Heart left ventricle (tissue), 16 donors: ENCODE data around the gene USP7. TPM values are rescaled to one million over a fixed set of nuclear protein-coding genes. Genes with fewer than 3 reads are reported as not detected.
A peak's percentile ranks its signal among the peaks of the same experiment; 100 is the strongest.

Experiments used
- ATAC-seq, 4 donors: fragments of 200-7000 bp; cut with Tn5 transposase; one replicate each; pipeline ENCODE4 v1.9.1; 2020 to 2022; ENCODE audit warnings: moderate library complexity in 4 of 4, mild to moderate bottlenecking in 3 of 4, moderate number of reproducible peaks in 1 of 4
- DNase-seq, 5 donors: peaks; one replicate each; pipeline ENCODE4 v3.0.0-alpha.2; 2020
- H3K27ac ChIP-seq, 12 donors: fragments of 200-600 bp; sonication (generic) in 4 of 12; one replicate each; pipeline versions ENCODE4 v1.5.0 to v1.8.0; 2016 to 2022; ENCODE audit warnings: mild to moderate bottlenecking in 2 of 12
- H3K27me3 ChIP-seq, 9 donors: fragments of 200-600 bp; sonication (generic) in 2 of 9; one replicate each; pipeline versions ENCODE4 v1.5.1 to v1.8.0; 2016 to 2022; ENCODE audit warnings: mild to moderate bottlenecking in 3 of 9
- H3K36me3 ChIP-seq, 9 donors: fragments of 200-600 bp; sonication (generic) in 2 of 9; one replicate each; pipeline versions ENCODE4 v1.5.0 to v1.8.0; 2018 to 2022; ENCODE audit warnings: mild to moderate bottlenecking in 2 of 9
- H3K4me1 ChIP-seq, 12 donors: fragments of 200-600 bp; sonication (generic) in 4 of 12; one replicate each; pipeline versions ENCODE4 v1.5.0 to v1.8.0; 2016 to 2022; ENCODE audit warnings: mild to moderate bottlenecking in 3 of 12
- H3K4me3 ChIP-seq, 12 donors: fragments of 200-600 bp; sonication (generic) in 4 of 12; one replicate each; pipeline versions ENCODE4 v1.5.0 to v1.8.0; 2017 to 2022; ENCODE audit warnings: mild to moderate bottlenecking in 9 of 12, moderate library complexity in 4 of 12
- H3K9me3 ChIP-seq, 12 donors: fragments of 200-600 bp; sonication (generic) in 4 of 12; one replicate each; pipeline versions ENCODE4 v1.5.0 to v1.8.0; 2016 to 2022; ENCODE audit warnings: mild to moderate bottlenecking in 1 of 12
- CTCF ChIP-seq, 12 donors: fragments of 200-600 bp; sonication (generic) in 4 of 12; IDR thresholded peaks; one replicate each; pipeline versions ENCODE4 v1.5.0 to v1.8.0; 2018 to 2022; ENCODE audit warnings: antibody characterized with exemption in 12 of 12, mild to moderate bottlenecking in 5 of 12
- POLR2A ChIP-seq, 2 donors: fragments of 450-650 bp; IDR thresholded peaks; one replicate each; pipeline ENCODE4 v1.6.1; 2017; ENCODE audit warnings: antibody characterized with exemption in 2 of 2, mild to moderate bottlenecking in 2 of 2, moderate library complexity in 2 of 2
- WGBS, 4 donors: extraction: QIAGEN DNeasy Blood & Tissue Kit in 2 of 4; methylation state at CpG; one replicate each; pipeline versions ENCODE4 v1.1.5 to v1.1.7; 2013 to 2018; 5-methylcytosine and 5-hydroxymethylcytosine counted together
- intact Hi-C, 10 donors: fragments of 100-400 bp; cut with DNase I; formaldehyde crosslinking; loops; one replicate each; pipeline versions ENCODE4 v1.11.1 to v1.14.2; 2022
- long read RNA-seq, 3 donors: library from polyadenylated mRNA; unstranded; transcript quantifications; one replicate each; pipeline ENCODE4 v2.0.0, GENCODE V29; 2020 to 2021
- polyA plus RNA-seq, 2 donors: library from polyadenylated mRNA; stranded (reverse); fragments of 200-250 nt; gene quantifications; one replicate each; pipeline ENCODE4 v1.2.3, GENCODE V29; 2013
- total RNA-seq, 9 donors: library from RNA; depleted of rRNA in 2 of 9; stranded (reverse); fragments of >200 nt in 2 of 9; fragmentation: NEBNext Ultra II Directional in 3 of 9; extraction: Animal tissue kit (Norgen Biotek cat#: 25700) in 3 of 9; gene quantifications; one replicate each; pipeline versions ENCODE4 v1.1.0 to v1.2.4, GENCODE V29; 2016 to 2023
- donor health status: ischemic (EF 13 %, LVEDD 7.1; RV severe dilation, severe dysfunction).
- donor health status: healthy with polysubstance abuse.
- donor health status: DM: no; HTN: yes; CAD: no.
- donor health status: DM: no; HTN: no; CAD: no.
- donor health status: ischemic (EF 25% LVEDD 6.9; RV normal size, moderate dysfunction).
- donor health status: ischemic (EF 25% LVEDD 5.7; RV mildly dilated, moderate dysfunction).
- donor health status: healthy.
- donor health status: DM: yes; HTN: yes; CAD: no.
- donor health status: ischemic (EF 35%, LVEDD 5.7; RV mildly dilated, moderate dysfunction).
- donor health status: nonischemic (EF 11% LVEDD 7.7; RV severe dilation, severe dysfunction).
- donor health status: DM: yes; HTN: yes; CAD: no.
- donor health status: PGD.
- donor health status: ischemic (EF 29% LVEDD 5.4; RV normal size, mild dysfunction).
- donor health status: nonischemic (EF 23%, LVEDD 6.1; RV moderate dilation, normal function).

The USP7 gene
- 10 to 100 TPM; 49.5 to 86.5 (median 68.1) TPM for total RNA-seq
- 10 to 100 TPM; 20.3 to 38.0 TPM for polyA plus RNA-seq
- long read RNA-seq, donor 1, full-length matches to known transcripts, result 50 of 91 reads
- long read RNA-seq, donor 1, partial matches to known transcripts, result 32 of 91 reads
- long read RNA-seq, donor 1, other reads (novel, unspliced or antisense), result 9 of 91 reads
- long read RNA-seq, donor 2, full-length matches to known transcripts, result 2 of 15 reads
- long read RNA-seq, donor 2, partial matches to known transcripts, result 12 of 15 reads
- long read RNA-seq, donor 2, other reads (novel, unspliced or antisense), result 1 of 15 reads
- long read RNA-seq, donor 3, full-length matches to known transcripts, result 76 of 115 reads
- long read RNA-seq, donor 3, partial matches to known transcripts, result 32 of 115 reads
- long read RNA-seq, donor 3, other reads (novel, unspliced or antisense), result 7 of 115 reads

GRCh38 chr16:8963821-8964441 is at the start of gene USP7:
Gene USP7, minus strand, starts transcription at chr16:8963906. Its CDS starts 621 bp downstream, at chr16:8963285.
- ATAC-seq, result peak; percentile 85 to 97 (median 96)
- intact Hi-C loops, result loop anchor here in 3 of 10 donors (5.0 to 10.0 kb wide), 5 partner anchors 37 to 342 kb away; partner anchors contain the start of genes HAPSTR1 (in 3 of the 3) and METTL22 (in 1 of the 3)

GRCh38 chr16:9013508-9013864 is 49.8 kb upstream of the USP7 start:
- DNase-seq (no peak), ATAC-seq (no peak)
- no peak for TF ChIP-seq CTCF (IDR thresholded peaks at IDR 0.05)
- TF ChIP-seq POLR2A (IDR thresholded peaks at IDR 0.05), result no peak
- no peak overlapping the region for H3K27ac ChIP-seq
- H3K36me3 ChIP-seq, result no peaks in the 10 kb centered on the region
- H3K27me3 ChIP-seq, result peaks cover 0 to 12% (median 0%) of the 10 kb centered on the region in 9 donors
- H3K9me3 ChIP-seq, result peaks cover 0 to 11% (median 6%) of the 10 kb centered on the region in 12 donors
- H3K4me3 ChIP-seq, result no peak overlapping the region
- peaks cover 0 to 11% (median 5%) of the 10 kb centered on the region in 12 donors for H3K4me1 ChIP-seq
- 47 to 64% (median 57%) methylated on average over 7 of the region's 7 CpGs for WGBS, 4 donors
- intact Hi-C loops, result loop anchor here in 2 of 10 donors (5.0 to 10.0 kb wide), 3 partner anchors 119 to 439 kb away; no protein-coding TSS in a partner anchor

More at GRCh38 chr16:8963821-8964441, at the start of gene USP7:
- no peaks in the 10 kb centered on the region for H3K9me3 ChIP-seq
- DNase-seq, result peak; percentile 94 to 97 (median 95)
- peaks cover 0 to 49% (median 37%) of the 10 kb centered on the region in 12 donors for H3K4me1 ChIP-seq
- WGBS, 4 donors, result 0 to 1% (median 1%) methylated on average over 31 to 79 of the region's 79 CpGs
- TF ChIP-seq CTCF (IDR thresholded peaks at IDR 0.05) (no peak), POLR2A (IDR thresholded peaks at IDR 0.05) (no peak)
- peak within 1 kb of the TSS; percentile 63 to 95 (median 80) for H3K4me3 ChIP-seq
- H3K36me3 ChIP-seq, result no peaks in the 10 kb centered on the region
- no peaks in the 10 kb centered on the region for H3K27me3 ChIP-seq
- peak within 1 kb of the TSS; percentile 33 to 93 (median 82) for H3K27ac ChIP-seq

DNA sequence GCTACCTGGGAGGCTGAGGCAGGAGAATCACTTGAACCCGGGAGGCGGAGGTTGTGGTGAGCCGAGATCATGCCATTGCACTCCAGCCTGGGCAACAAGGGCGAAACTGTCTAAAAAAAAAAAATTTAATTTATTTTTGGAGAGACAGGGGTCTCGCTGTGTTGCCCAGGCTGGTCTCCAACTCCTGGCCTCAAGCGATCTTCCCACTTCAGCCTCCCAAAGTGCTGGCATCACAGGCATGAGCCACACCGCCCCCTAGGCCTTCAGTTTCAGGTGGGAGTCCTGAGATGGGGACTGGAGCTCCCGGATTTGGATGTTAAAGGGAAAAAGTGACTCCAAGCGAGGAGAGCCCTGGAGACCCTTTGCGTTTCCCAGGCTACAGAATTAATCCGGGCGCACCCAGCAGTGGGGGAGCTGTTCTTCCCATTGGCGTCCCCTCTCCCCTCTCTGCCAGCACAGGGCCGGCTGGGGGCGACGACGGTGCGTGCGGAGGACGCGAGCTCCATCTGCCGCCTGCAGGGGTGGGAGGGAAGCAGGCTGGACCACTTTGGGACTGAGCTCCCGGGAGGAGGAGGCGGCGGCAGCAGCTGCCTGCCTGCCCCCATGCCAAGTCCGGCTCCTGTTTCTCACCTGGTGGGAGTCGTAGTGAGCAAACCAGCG is 49.3 kb upstream of the USP7 start:
- H3K9me3 ChIP-seq, result peaks cover 0 to 11% (median 6%) of the 10 kb centered on the region in 12 donors
- peak in 3 of 5 donors; percentile 19 to 64 (median 32) for DNase-seq
- no peak overlapping the region for H3K4me3 ChIP-seq
- H3K27me3 ChIP-seq, result peaks cover 0 to 12% (median 0%) of the 10 kb centered on the region in 9 donors
- peaks cover 0 to 14% (median 6%) of the 10 kb centered on the region in 12 donors for H3K4me1 ChIP-seq
- intact Hi-C loops, result loop anchor here in 2 of 10 donors (5.0 to 10.0 kb wide), 3 partner anchors 119 to 438 kb away; no protein-coding TSS in a partner anchor
- WGBS, 4 donors, result 23 to 40% (median 24%) methylated on average over 16 to 28 of the region's 28 CpGs
- TF ChIP-seq CTCF (IDR thresholded peaks at IDR 0.05), result peak in 5 of 12 donors; percentile 18 to 30 (median 28)
- no peak for TF ChIP-seq POLR2A (IDR thresholded peaks at IDR 0.05)
- no peak overlapping the region for H3K27ac ChIP-seq
- no peaks in the 10 kb centered on the region for H3K36me3 ChIP-seq
- peak in 2 of 4 donors; percentile 43 to 51 for ATAC-seq
